Bronchial smooth muscle cell (primary cell): ENCODE data around the gene PAPPA2. TPM values are rescaled to one million over a fixed set of nuclear protein-coding genes. Genes with fewer than 3 reads are reported as not detected.

Source experiments
- total RNA-seq: library from RNA; depleted of rRNA; stranded (reverse); fragments of >200 nt; gene quantifications from 2 replicates; pipeline ENCODE4 v1.2.1, GENCODE V29; 2014

PAPPA2 gene
- total RNA-seq = 0.47 and 2.8 TPM in 2 replicates

GRCh38 chr1:176462674-176463378 lies at the start of gene PAPPA2:
Gene PAPPA2 (plus strand): TSS chr1:176463175. CDS start chr1:176556323, 93,148 bp downstream.

